Panc1 (cell line): ENCODE measurements around the gene SKIC8. TPM values are rescaled to one million over a fixed set of nuclear protein-coding genes. Genes with fewer than 3 reads are reported as not detected.
A peak's percentile ranks its signal among the peaks of the same experiment; 100 is the strongest.

ENCODE experiments used
- ATAC-seq: fragments of 200-7000 bp; cut with Tn5 transposase; 2 replicates; pipeline ENCODE4 v1.9.1; 2020; ENCODE audit warnings: mild to moderate bottlenecking, moderate library complexity
- BruUV-seq: library from RNA; stranded (reverse); fragments of 400-500 nt; replicated peaks from 2 replicates; lab custom pipeline; 2021; lab: Mats Ljungman, UMichigan
- CTCF ChIA-PET: fragments of 300-600 bp; sonication (Branson Sonifier 250); formaldehyde crosslinking; loops from one replicate; lab custom pipeline; 2022; ENCODE audit warnings: antibody characterized with exemption; lab: Charles Lee
- POLR2A ChIA-PET: fragments of 300-600 bp; sonication (Branson Sonifier 250); formaldehyde crosslinking; loops from one replicate; lab custom pipeline; 2022; ENCODE audit warnings: antibody characterized with exemption; lab: Charles Lee
- DNase-seq: peaks from one replicate; pipeline ENCODE4 v3.0.0-alpha.2; 2010; ENCODE audit warnings: low read depth, low spot score
- H3K27ac ChIP-seq: 2 replicates; pipeline ENCODE4 v1.5.1; 2011; ENCODE audit warnings: mild to moderate bottlenecking, low read length, inconsistent platforms
- H3K27me3 ChIP-seq: fragments of 200-500 bp; sonication (Bioruptor generic); 2 replicates; pipeline ENCODE4 v1.6.0; 2014; ENCODE audit warnings: low read length, inconsistent platforms; ENCODE audit not compliant: control insufficient read depth, insufficient read depth
- H3K36me3 ChIP-seq: fragments of 200-500 bp; sonication (Bioruptor generic); 2 replicates; pipeline ENCODE4 v1.5.1; 2014; ENCODE audit warnings: inconsistent platforms, mild to moderate bottlenecking, low read length, moderate library complexity; ENCODE audit not compliant: control insufficient read depth, insufficient read depth
- H3K4me1 ChIP-seq: 2 replicates; pipeline ENCODE4 v1.5.1; 2011; ENCODE audit warnings: inconsistent platforms, mild to moderate bottlenecking, low read length, moderate library complexity; ENCODE audit not compliant: control insufficient read depth, insufficient read depth
- H3K4me3 ChIP-seq, 2 experiments: 2 replicates each; pipeline ENCODE4 v1.5.1; 2011 to 2012; ENCODE audit warnings: low read depth in 2 of 2, low read length in 2 of 2, mild to moderate bottlenecking in 2 of 2, inconsistent platforms in 1 of 2, moderate library complexity in 1 of 2
- H3K9me3 ChIP-seq: fragments of 200-500 bp; sonication (Bioruptor generic); 2 replicates; pipeline ENCODE4 v1.5.1; 2014; ENCODE audit warnings: low read depth, mild to moderate bottlenecking, inconsistent platforms, low read length, moderate library complexity; ENCODE audit not compliant: control insufficient read depth, insufficient read depth
- POLR2AphosphoS5 ChIP-seq: IDR thresholded peaks from 2 replicates; pipeline ENCODE4 v1.6.1; 2012; ENCODE audit warnings: mild to moderate bottlenecking, low read depth, low read length, moderate library complexity
- SIN3A ChIP-seq: IDR thresholded peaks from 2 replicates; pipeline ENCODE4 v1.6.1; 2012; ENCODE audit warnings: low read depth, mild to moderate bottlenecking, low read length, moderate library complexity, borderline replicate concordance; ENCODE audit not compliant: insufficient read depth
- TCF7L2 ChIP-seq: IDR thresholded peaks from 2 replicates; pipeline ENCODE4 v1.6.1; 2011; ENCODE audit warnings: mild to moderate bottlenecking, low read depth, low read length, inconsistent platforms
- in situ Hi-C: cut with HindIII; loops from 2 replicates; pipeline ENCODE4 v1.10.0; 2016; ENCODE audit warnings: low sequenced_read_pairs, low pct_unique_long_range_greater_than_20kb
- intact Hi-C: fragments of 100-400 bp; cut with micrococcal nuclease; formaldehyde crosslinking; loops from one replicate; pipeline ENCODE4 v1.10.0; 2022; ENCODE audit not compliant: unreplicated experiment
- total RNA-seq: library from RNA; stranded (reverse); gene quantifications from one replicate; pipeline ENCODE4 v1.2.1, GENCODE V29; 2021; ENCODE audit not compliant: unreplicated experiment
- TF ChIP-seq, protein P1 (sequence below), 2 experiments: IDR thresholded peaks; 2 replicates each; pipeline ENCODE4 v1.6.1; 2011 to 2012; ENCODE audit warnings: low read depth in 2 of 2, control low read depth in 1 of 2, low read length in 1 of 2, mild to moderate bottlenecking in 1 of 2, moderate library complexity in 1 of 2; ENCODE audit not compliant: insufficient read depth in 1 of 2
- TF ChIP-seq, protein P2 (sequence below): fragments of 450-650 bp; IDR thresholded peaks from 2 replicates; pipeline ENCODE4 v1.5.1; 2017; ENCODE audit warnings: mild to moderate bottlenecking

The SKIC8 gene
- total RNA-seq, 1 experiment from 2014 or later = 66.3 TPM

GRCh38 chr15:78322243-78322642, 22.8 kb upstream of the SKIC8 start:
- BruUV-seq = no TSS peak
- Histone ChIP-seq H3K9me3 (no peaks in the 10 kb centered on the region), H3K36me3 (no peaks in the 10 kb centered on the region), H3K4me1 (peaks cover 7% of the 10 kb centered on the region), H3K4me3 (no peak overlapping the region), H3K27ac (no peak overlapping the region), H3K27me3 (no peaks in the 10 kb centered on the region)
- intact Hi-C loops (no loop called here), in situ Hi-C loops (no loop called here)
- no peak for DNase-seq
- ATAC-seq = peak; percentile 26; the same call in 1 of the 2 replicates
- CTCF ChIA-PET = no interaction called here
- POLR2A ChIA-PET = no interaction called here
- TF ChIP-seq POLR2AphosphoS5 = no peak

DNA sequence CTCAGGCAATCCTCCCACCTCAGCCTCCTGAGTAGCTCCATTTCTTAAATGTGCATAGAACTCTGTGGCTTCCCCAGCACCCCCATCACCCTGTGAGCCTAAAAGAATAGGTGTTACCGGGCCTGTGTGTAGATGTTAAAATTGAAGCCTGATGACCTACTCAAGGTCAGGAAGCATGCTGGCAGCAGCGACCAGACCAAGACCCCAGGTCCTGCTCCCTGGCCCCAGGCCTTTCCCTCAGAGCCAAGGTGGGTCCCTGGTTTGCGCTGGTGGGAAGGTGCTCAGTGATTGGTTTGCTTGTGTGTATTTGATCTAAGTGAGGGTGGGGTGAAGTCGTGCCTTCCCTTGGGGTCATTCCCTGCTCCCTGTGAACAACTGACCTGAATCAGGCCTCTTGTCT, 22.4 kb upstream of the SKIC8 start:
- Histone ChIP-seq H3K36me3 (no peaks in the 10 kb centered on the region), H3K4me3 (no peak overlapping the region), H3K27me3 (no peaks in the 10 kb centered on the region), H3K9me3 (no peaks in the 10 kb centered on the region), H3K27ac (no peak overlapping the region), H3K4me1 (peaks cover 7% of the 10 kb centered on the region)
- ATAC-seq = no peak
- TF ChIP-seq, protein P1, sequence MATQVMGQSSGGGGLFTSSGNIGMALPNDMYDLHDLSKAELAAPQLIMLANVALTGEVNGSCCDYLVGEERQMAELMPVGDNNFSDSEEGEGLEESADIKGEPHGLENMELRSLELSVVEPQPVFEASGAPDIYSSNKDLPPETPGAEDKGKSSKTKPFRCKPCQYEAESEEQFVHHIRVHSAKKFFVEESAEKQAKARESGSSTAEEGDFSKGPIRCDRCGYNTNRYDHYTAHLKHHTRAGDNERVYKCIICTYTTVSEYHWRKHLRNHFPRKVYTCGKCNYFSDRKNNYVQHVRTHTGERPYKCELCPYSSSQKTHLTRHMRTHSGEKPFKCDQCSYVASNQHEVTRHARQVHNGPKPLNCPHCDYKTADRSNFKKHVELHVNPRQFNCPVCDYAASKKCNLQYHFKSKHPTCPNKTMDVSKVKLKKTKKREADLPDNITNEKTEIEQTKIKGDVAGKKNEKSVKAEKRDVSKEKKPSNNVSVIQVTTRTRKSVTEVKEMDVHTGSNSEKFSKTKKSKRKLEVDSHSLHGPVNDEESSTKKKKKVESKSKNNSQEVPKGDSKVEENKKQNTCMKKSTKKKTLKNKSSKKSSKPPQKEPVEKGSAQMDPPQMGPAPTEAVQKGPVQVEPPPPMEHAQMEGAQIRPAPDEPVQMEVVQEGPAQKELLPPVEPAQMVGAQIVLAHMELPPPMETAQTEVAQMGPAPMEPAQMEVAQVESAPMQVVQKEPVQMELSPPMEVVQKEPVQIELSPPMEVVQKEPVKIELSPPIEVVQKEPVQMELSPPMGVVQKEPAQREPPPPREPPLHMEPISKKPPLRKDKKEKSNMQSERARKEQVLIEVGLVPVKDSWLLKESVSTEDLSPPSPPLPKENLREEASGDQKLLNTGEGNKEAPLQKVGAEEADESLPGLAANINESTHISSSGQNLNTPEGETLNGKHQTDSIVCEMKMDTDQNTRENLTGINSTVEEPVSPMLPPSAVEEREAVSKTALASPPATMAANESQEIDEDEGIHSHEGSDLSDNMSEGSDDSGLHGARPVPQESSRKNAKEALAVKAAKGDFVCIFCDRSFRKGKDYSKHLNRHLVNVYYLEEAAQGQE (IDR thresholded peaks at IDR 0.05; ENCODE audit: insufficient read depth in 1 of 2, low read depth in 2 of 2, low read length in 1 of 2) = no peak
- TF ChIP-seq SIN3A = no peak
- TF ChIP-seq, protein P2, sequence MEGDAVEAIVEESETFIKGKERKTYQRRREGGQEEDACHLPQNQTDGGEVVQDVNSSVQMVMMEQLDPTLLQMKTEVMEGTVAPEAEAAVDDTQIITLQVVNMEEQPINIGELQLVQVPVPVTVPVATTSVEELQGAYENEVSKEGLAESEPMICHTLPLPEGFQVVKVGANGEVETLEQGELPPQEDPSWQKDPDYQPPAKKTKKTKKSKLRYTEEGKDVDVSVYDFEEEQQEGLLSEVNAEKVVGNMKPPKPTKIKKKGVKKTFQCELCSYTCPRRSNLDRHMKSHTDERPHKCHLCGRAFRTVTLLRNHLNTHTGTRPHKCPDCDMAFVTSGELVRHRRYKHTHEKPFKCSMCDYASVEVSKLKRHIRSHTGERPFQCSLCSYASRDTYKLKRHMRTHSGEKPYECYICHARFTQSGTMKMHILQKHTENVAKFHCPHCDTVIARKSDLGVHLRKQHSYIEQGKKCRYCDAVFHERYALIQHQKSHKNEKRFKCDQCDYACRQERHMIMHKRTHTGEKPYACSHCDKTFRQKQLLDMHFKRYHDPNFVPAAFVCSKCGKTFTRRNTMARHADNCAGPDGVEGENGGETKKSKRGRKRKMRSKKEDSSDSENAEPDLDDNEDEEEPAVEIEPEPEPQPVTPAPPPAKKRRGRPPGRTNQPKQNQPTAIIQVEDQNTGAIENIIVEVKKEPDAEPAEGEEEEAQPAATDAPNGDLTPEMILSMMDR = no peak
- TF ChIP-seq TCF7L2 = no peak
- TF ChIP-seq POLR2AphosphoS5 = no peak
- POLR2A ChIA-PET = interaction anchor here (0.6 kb wide), 1 partner anchor 1024 kb away, joined by 14 read pairs; no protein-coding TSS in a partner anchor
- intact Hi-C loops (no loop called here), in situ Hi-C loops (no loop called here)
- CTCF ChIA-PET = no interaction called here
- DNase-seq = no peak
- BruUV-seq = no TSS peak

- Histone ChIP-seq H3K4me3 (no peak overlapping the region), H3K9me3 (no peaks in the 10 kb centered on the region), H3K4me1 (peaks cover 7% of the 10 kb centered on the region), H3K27ac (no peak overlapping the region), H3K36me3 (no peaks in the 10 kb centered on the region), H3K27me3 (no peaks in the 10 kb centered on the region)
- BruUV-seq = no TSS peak
- ATAC-seq (no peak), DNase-seq (no peak)
- TF ChIP-seq, protein P1 (IDR thresholded peaks at IDR 0.05; ENCODE audit: insufficient read depth in 1 of 2, low read depth in 2 of 2, low read length in 1 of 2) = no peak
- TF ChIP-seq TCF7L2 (no peak), SIN3A (no peak), POLR2AphosphoS5 (no peak)
- TF ChIP-seq, protein P2 = no peak
- CTCF ChIA-PET = interaction anchor here (0.6 kb wide), 1 partner anchor 22 kb away, joined by 3 read pairs; the partner anchor contains the start of gene SKIC8
- POLR2A ChIA-PET = interaction anchor here (0.6 kb wide), 1 partner anchor 1023 kb away, joined by 14 read pairs; no protein-coding TSS in a partner anchor
- intact Hi-C loops (no loop called here), in situ Hi-C loops (no loop called here)
Measured at GRCh38 chr15:78321041-78321570, 21.7 kb upstream of the SKIC8 start.
